ENCODE data around the gene ACVR1C. TPM values are rescaled to one million over a fixed set of nuclear protein-coding genes. Genes with fewer than 3 reads are reported as not detected.
A peak's percentile ranks its signal among the peaks of the same experiment; 100 is the strongest.

Gene ACVR1C
- total RNA-seq (2.4 and 3.0 TPM in 2 replicates), polyA plus RNA-seq (0.74 and 1.3 TPM in 2 replicates)

- Histone ChIP-seq H3K27me3 (peaks cover 27% of the 10 kb centered on the region), H3K79me2 (no peaks in the 10 kb centered on the region), H3K9me3 (ENCODE audit: low read depth) (no peaks in the 10 kb centered on the region), H3K27ac (peak within 1 kb of the TSS; percentile 64), H3K4me1 (ENCODE audit: insufficient read depth) (peaks cover 3% of the 10 kb centered on the region), H3K4me3 (peak within 1 kb of the TSS; percentile 82), H3K9me2 (replicated peaks; ENCODE audit: insufficient read depth) (no peaks in the 10 kb centered on the region), H4K20me1 (ENCODE audit: insufficient read depth, poor library complexity, severe bottlenecking) (no peaks in the 10 kb centered on the region), H3K4me2 (peak within 1 kb of the TSS; percentile 91), H3K36me3 (replicated peaks; ENCODE audit: insufficient read depth, low read depth) (no peaks in the 10 kb centered on the region), H2AFZ (peak within 1 kb of the TSS; percentile 54)
- TF ChIP-seq EZH2 (IDR thresholded peaks at IDR 0.05; ENCODE audit: borderline replicate concordance) (no peak), CTCF (IDR thresholded peaks at IDR 0.05; ENCODE audit: poor library complexity) (peak; percentile 61), EZH2phosphoT487 (IDR thresholded peaks at IDR 0.05; ENCODE audit: low read depth, severe bottlenecking, unreplicated experiment) (no peak)
- WGBS (ENCODE audit: low lambda C conversion rate, missing lambda C conversion rate) = under 1% methylated on average over 29 of the region's 79 CpGs
- peak; percentile 89 for DNase-seq (ENCODE audit: low spot score)
Measured at GRCh38 chr2:157628477-157629415, at the start of gene ACVR1C. Gene ACVR1C, minus strand, starts transcription at chr2:157628864. Its CDS starts 220 bp downstream, at chr2:157628644.

- no peak for DNase-seq (ENCODE audit: low spot score)
- Histone ChIP-seq H3K4me2 (no peak overlapping the region), H2AFZ (no peak overlapping the region), H4K20me1 (ENCODE audit: insufficient read depth, poor library complexity, severe bottlenecking) (no peaks in the 10 kb centered on the region), H3K9me3 (ENCODE audit: low read depth) (no peaks in the 10 kb centered on the region), H3K9me2 (replicated peaks; ENCODE audit: insufficient read depth) (no peaks in the 10 kb centered on the region), H3K4me1 (ENCODE audit: insufficient read depth) (no peaks in the 10 kb centered on the region), H3K79me2 (no peaks in the 10 kb centered on the region), H3K27ac (no peak overlapping the region), H3K27me3 (no peaks in the 10 kb centered on the region), H3K36me3 (replicated peaks; ENCODE audit: insufficient read depth, low read depth) (no peaks in the 10 kb centered on the region), H3K4me3 (no peak overlapping the region)
- TF ChIP-seq CTCF (IDR thresholded peaks at IDR 0.05; ENCODE audit: poor library complexity) (no peak), EZH2 (IDR thresholded peaks at IDR 0.05; ENCODE audit: borderline replicate concordance) (no peak), EZH2phosphoT487 (IDR thresholded peaks at IDR 0.05; ENCODE audit: low read depth, severe bottlenecking, unreplicated experiment) (no peak)
Measured at GRCh38 chr2:157677941-157678340, 49.3 kb upstream of the ACVR1C start.

GRCh38 chr2:157672129-157672528, 43.5 kb upstream of the ACVR1C start:
- H3K36me3 ChIP-seq (replicated peaks; ENCODE audit: insufficient read depth, low read depth) = no peaks in the 10 kb centered on the region
- no peaks in the 10 kb centered on the region for H3K4me1 ChIP-seq (ENCODE audit: insufficient read depth)
- H3K9me3 ChIP-seq (ENCODE audit: low read depth) = no peaks in the 10 kb centered on the region
- H3K79me2 ChIP-seq = no peaks in the 10 kb centered on the region
- no peaks in the 10 kb centered on the region for H3K27me3 ChIP-seq
- no peak for DNase-seq (ENCODE audit: low spot score)
- no peaks in the 10 kb centered on the region for H3K9me2 ChIP-seq (replicated peaks; ENCODE audit: insufficient read depth)
- no peak overlapping the region for H2AFZ ChIP-seq
- H3K4me3 ChIP-seq = no peak overlapping the region
- TF ChIP-seq EZH2 (IDR thresholded peaks at IDR 0.05; ENCODE audit: borderline replicate concordance) = no peak
- TF ChIP-seq EZH2phosphoT487 (IDR thresholded peaks at IDR 0.05; ENCODE audit: low read depth, severe bottlenecking, unreplicated experiment) = no peak
- no peak for TF ChIP-seq CTCF (IDR thresholded peaks at IDR 0.05; ENCODE audit: poor library complexity)
- 95% methylated on average over 10 of the region's 10 CpGs for WGBS (ENCODE audit: low lambda C conversion rate, missing lambda C conversion rate)
- no peak overlapping the region for H3K27ac ChIP-seq
- H3K4me2 ChIP-seq = no peak overlapping the region
- H4K20me1 ChIP-seq (ENCODE audit: insufficient read depth, poor library complexity, severe bottlenecking) = no peaks in the 10 kb centered on the region

Data from hepatocyte (in vitro differentiated cells).